DND-41 (cell line): Measurements from ENCODE around the gene SQSTM1.

Experiments
- ATAC-seq: fragments of 200-7000 bp; cut with Tn5 transposase; 3 replicates; pipeline ENCODE4 v1.9.1; 2021; ENCODE audit warnings: low read depth; ENCODE audit not compliant: insufficient read depth
- DNase-seq: peaks from one replicate; pipeline ENCODE4 v3.0.0-alpha.2; 2020
- H2AFZ ChIP-seq: 2 replicates; pipeline ENCODE4 v1.6.0; 2012; ENCODE audit warnings: low read depth, low read length
- H3K27ac ChIP-seq: 2 replicates; pipeline ENCODE4 v1.5.1; 2012; ENCODE audit warnings: low read length, inconsistent platforms
- H3K27me3 ChIP-seq: fragments of 200-600 bp; sonication (generic); 2 replicates; pipeline ENCODE4 v1.6.0; 2012; ENCODE audit warnings: low read length, mild to moderate bottlenecking, inconsistent platforms; ENCODE audit not compliant: insufficient read depth, poor library complexity
- H3K36me3 ChIP-seq: 2 replicates; pipeline ENCODE4 v1.5.1; 2012; ENCODE audit warnings: low read length, inconsistent platforms; ENCODE audit not compliant: insufficient read depth
- H3K4me1 ChIP-seq: 2 replicates; pipeline ENCODE4 v1.5.1; 2012; ENCODE audit warnings: mild to moderate bottlenecking, low read length; ENCODE audit not compliant: insufficient read depth
- H3K4me2 ChIP-seq: 2 replicates; pipeline ENCODE4 v1.6.0; 2012; ENCODE audit warnings: mild to moderate bottlenecking, moderate library complexity, low read length, inconsistent platforms; ENCODE audit not compliant: insufficient read depth
- H3K4me3 ChIP-seq, 2 experiments: fragments of 200-600 bp in 1 of 2; shearing (Covaris generic) in 1 of 2; 2 replicates each; pipeline ENCODE4 v1.5.1; 2012 to 2016; ENCODE audit warnings: inconsistent platforms in 2 of 2, low read length in 2 of 2, mild to moderate bottlenecking in 2 of 2, low read depth in 1 of 2, moderate library complexity in 1 of 2
- H3K79me2 ChIP-seq: 2 replicates; pipeline ENCODE4 v1.6.0; 2012; ENCODE audit warnings: low read length, inconsistent platforms; ENCODE audit not compliant: insufficient read depth
- H3K9ac ChIP-seq: 2 replicates; pipeline ENCODE4 v1.6.0; 2012; ENCODE audit warnings: low read depth, mild to moderate bottlenecking, inconsistent platforms, low read length, moderate library complexity
- H3K9me3 ChIP-seq: 2 replicates; pipeline ENCODE4 v1.5.1; 2012; ENCODE audit warnings: low read length, moderate library complexity, mild to moderate bottlenecking, inconsistent platforms; ENCODE audit not compliant: insufficient read depth, severe bottlenecking
- H4K20me1 ChIP-seq: 2 replicates; pipeline ENCODE4 v1.6.0; 2012; ENCODE audit warnings: low read length; ENCODE audit not compliant: insufficient read depth
- CTCF ChIP-seq: IDR thresholded peaks from 2 replicates; pipeline ENCODE4 v1.5.1; 2012; ENCODE audit warnings: borderline replicate concordance, low read length, moderate library complexity, mild to moderate bottlenecking; ENCODE audit not compliant: poor library complexity, severe bottlenecking; ENCODE audit errors: extremely low read depth
- EZH2 ChIP-seq: IDR thresholded peaks from 3 replicates; pipeline ENCODE4 v1.6.1; 2012; ENCODE audit warnings: borderline replicate concordance, low read depth, mild to moderate bottlenecking, moderate library complexity, low read length, inconsistent platforms; ENCODE audit not compliant: severe bottlenecking

SQSTM1 gene

GRCh38 chr5:179872055-179872827, 51.5 kb downstream of the SQSTM1 start:
- H3K4me1 ChIP-seq: no peaks in the 10 kb centered on the region
- H4K20me1 ChIP-seq: peaks cover 4% of the 10 kb centered on the region; the same call in 1 of the 2 replicates
- no peak overlapping the region for H3K4me3 ChIP-seq
- no peaks in the 10 kb centered on the region for H3K9me3 ChIP-seq
- no peak for TF ChIP-seq EZH2
- no peak for TF ChIP-seq CTCF
- peaks cover 88% of the 10 kb centered on the region for H3K36me3 ChIP-seq
- no peak overlapping the region for H3K9ac ChIP-seq
- ATAC-seq: no peak
- no peak for DNase-seq
- H3K4me2 ChIP-seq: no peak overlapping the region
- H2AFZ ChIP-seq: no peak overlapping the region
- no peaks in the 10 kb centered on the region for H3K27me3 ChIP-seq
- H3K79me2 ChIP-seq: no peaks in the 10 kb centered on the region
- H3K27ac ChIP-seq: no peak overlapping the region

- no peak for TF ChIP-seq CTCF
- TF ChIP-seq EZH2: no peak
- DNase-seq: no peak
- H3K79me2 ChIP-seq: no peaks in the 10 kb centered on the region
- H3K4me3 ChIP-seq: no peak overlapping the region
- no peaks in the 10 kb centered on the region for H3K27me3 ChIP-seq
- no peak overlapping the region for H2AFZ ChIP-seq
- no peaks in the 10 kb centered on the region for H3K9me3 ChIP-seq
- no peaks in the 10 kb centered on the region for H3K4me1 ChIP-seq
- no peak overlapping the region for H3K4me2 ChIP-seq
- no peak overlapping the region for H3K27ac ChIP-seq
- H3K36me3 ChIP-seq: peaks cover 85% of the 10 kb centered on the region
- ATAC-seq: no peak
- peaks cover 4% of the 10 kb centered on the region; the same call in 1 of the 2 replicates for H4K20me1 ChIP-seq
- H3K9ac ChIP-seq: no peak overlapping the region
These were observed 52.3 kb downstream of the SQSTM1 start for GRCh38 chr5:179872828-179873575.

- H3K36me3 ChIP-seq: peaks cover 88% of the 10 kb centered on the region
- H3K9ac ChIP-seq: no peak overlapping the region
- H3K4me3 ChIP-seq: no peak overlapping the region
- H2AFZ ChIP-seq: no peak overlapping the region
- no peaks in the 10 kb centered on the region for H3K27me3 ChIP-seq
- DNase-seq (no peak), ATAC-seq (no peak)
- H4K20me1 ChIP-seq: peaks cover 4% of the 10 kb centered on the region; the same call in 1 of the 2 replicates
- no peaks in the 10 kb centered on the region for H3K9me3 ChIP-seq
- no peak overlapping the region for H3K27ac ChIP-seq
- no peaks in the 10 kb centered on the region for H3K79me2 ChIP-seq
- no peak overlapping the region for H3K4me2 ChIP-seq
- H3K4me1 ChIP-seq: no peaks in the 10 kb centered on the region
- TF ChIP-seq CTCF (no peak), EZH2 (no peak)
These were observed 52.9 kb downstream of the SQSTM1 start for GRCh38 chr5:179873588-179874110.
